Measurements from ENCODE around the gene AMIGO1.

DNA sequence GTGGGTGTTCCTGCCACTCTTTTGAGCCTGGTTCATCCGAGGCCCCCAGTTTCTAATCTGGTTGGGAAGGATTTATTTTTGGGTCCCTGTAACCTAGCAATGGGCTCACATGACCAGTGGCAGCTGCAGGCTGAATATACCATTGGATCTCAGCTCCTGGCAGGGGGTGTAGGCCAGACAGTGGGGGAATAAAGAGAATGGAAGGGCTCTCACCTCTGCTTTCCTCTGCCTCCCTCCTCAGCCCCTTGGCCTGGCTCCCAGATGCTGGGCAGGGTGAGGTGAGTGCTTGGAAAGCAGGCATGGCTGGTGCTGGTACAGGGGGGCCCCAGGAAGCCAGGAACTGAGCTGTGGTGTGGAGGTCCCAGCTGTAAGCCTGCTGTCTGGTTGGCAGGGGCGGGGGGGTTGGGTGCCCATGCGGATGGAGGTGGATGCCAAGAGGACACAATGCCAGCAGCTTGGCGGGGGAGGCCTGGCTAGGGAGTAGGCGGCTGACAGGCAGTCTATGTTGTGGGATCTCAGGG is 26.5 kb upstream of the AMIGO1 start:
- TF ChIP-seq, protein P1, sequence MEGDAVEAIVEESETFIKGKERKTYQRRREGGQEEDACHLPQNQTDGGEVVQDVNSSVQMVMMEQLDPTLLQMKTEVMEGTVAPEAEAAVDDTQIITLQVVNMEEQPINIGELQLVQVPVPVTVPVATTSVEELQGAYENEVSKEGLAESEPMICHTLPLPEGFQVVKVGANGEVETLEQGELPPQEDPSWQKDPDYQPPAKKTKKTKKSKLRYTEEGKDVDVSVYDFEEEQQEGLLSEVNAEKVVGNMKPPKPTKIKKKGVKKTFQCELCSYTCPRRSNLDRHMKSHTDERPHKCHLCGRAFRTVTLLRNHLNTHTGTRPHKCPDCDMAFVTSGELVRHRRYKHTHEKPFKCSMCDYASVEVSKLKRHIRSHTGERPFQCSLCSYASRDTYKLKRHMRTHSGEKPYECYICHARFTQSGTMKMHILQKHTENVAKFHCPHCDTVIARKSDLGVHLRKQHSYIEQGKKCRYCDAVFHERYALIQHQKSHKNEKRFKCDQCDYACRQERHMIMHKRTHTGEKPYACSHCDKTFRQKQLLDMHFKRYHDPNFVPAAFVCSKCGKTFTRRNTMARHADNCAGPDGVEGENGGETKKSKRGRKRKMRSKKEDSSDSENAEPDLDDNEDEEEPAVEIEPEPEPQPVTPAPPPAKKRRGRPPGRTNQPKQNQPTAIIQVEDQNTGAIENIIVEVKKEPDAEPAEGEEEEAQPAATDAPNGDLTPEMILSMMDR (IDR thresholded peaks at IDR 0.05; ENCODE audit: insufficient read depth, low read length, poor library complexity, severe bottlenecking), result no peak
- TF ChIP-seq EZH2phosphoT487 (conservative IDR thresholded peaks at IDR 0.05; ENCODE audit: low read length), result no peak
